Activated naive CD8-positive, alpha-beta T cell treated with anti-CD3 and anti-CD28 coated beads, Interleukin-2, amount 50 U/mL, for 16 hours (primary cell): ENCODE measurements around the gene DNM3.

Source experiments
- DNase-seq: peaks from one replicate; pipeline ENCODE4 v3.0.0-alpha.2; 2020; ENCODE audit warnings: low read depth, low spot score

The DNM3 gene

GRCh38 chr1:172452536-172453152 is 611.3 kb downstream of the DNM3 start:
- DNase-seq, result no peak

GRCh38 chr1:172453153-172453545 is 611.9 kb downstream of the DNM3 start:
- DNase-seq, result no peak

GRCh38 chr1:172453607-172454006 is 612.3 kb downstream of the DNM3 start:
- DNase-seq, result no peak

- DNase-seq, result no peak
Measured at GRCh38 chr1:172455451-172455850, 614.2 kb downstream of the DNM3 start.

- no peak for DNase-seq
Measured at GRCh38 chr1:172456344-172456769, 615.1 kb downstream of the DNM3 start.

GRCh38 chr1:172457479-172458130 is 616.3 kb downstream of the DNM3 start:
- DNase-seq, result no peak

- DNase-seq, result no peak
Measured at GRCh38 chr1:172460177-172460576, 618.9 kb downstream of the DNM3 start.

GRCh38 chr1:172460887-172461315 is 619.6 kb downstream of the DNM3 start:
- no peak for DNase-seq
